GM12875 (cell line): Measurements from ENCODE around the gene RALGAPB.

Experiments used
- H3K4me3 ChIP-seq: one replicate; pipeline ENCODE4 v1.5.1; 2011; ENCODE audit warnings: low read depth, low read length, control low read depth
- TF ChIP-seq, protein P1 (sequence below): IDR thresholded peaks from 2 replicates; pipeline ENCODE4 v1.5.1; 2011; ENCODE audit warnings: low read depth, mild to moderate bottlenecking, control low read depth, inconsistent platforms, low read length, moderate library complexity, borderline replicate concordance; ENCODE audit not compliant: insufficient read depth

RALGAPB gene

DNA sequence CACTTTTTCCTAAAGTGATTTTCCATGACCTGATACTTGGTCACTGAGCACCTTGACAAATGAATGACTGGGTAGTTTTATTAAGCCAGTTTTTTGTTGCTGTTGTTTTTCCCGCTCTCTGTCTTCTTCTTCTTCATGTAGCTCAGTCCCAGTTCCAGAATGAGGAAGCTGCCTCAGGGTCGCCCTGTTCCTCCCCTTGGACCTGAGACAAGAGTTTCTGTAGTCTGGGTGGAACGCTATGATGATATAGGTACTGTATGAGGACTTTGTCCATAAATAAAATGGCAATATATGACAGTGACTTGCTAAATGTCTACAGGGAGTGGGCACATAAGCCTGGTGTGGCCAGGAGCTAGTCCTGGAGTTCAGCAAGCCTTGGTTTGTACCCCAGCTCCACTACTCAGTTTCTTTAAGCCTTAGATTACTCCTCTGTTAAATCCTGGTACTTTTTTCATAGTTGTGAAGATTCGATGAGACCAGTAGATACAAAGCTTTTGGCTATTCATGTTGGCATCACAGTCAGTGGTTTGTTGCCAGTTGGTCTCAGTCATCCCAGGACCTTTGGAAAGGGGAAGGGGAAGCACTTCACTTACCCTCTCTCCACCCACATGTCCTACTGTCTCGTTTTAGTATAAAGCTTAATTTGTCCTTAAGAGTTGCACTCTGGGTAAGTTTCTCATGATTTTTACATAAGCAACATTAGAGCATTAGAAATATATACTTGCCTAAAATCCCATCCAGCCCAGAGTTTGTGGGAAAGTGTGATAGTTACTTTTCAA, 97.3 kb downstream of the RALGAPB start:
- no peak overlapping the region for H3K4me3 ChIP-seq
- TF ChIP-seq, protein P1, sequence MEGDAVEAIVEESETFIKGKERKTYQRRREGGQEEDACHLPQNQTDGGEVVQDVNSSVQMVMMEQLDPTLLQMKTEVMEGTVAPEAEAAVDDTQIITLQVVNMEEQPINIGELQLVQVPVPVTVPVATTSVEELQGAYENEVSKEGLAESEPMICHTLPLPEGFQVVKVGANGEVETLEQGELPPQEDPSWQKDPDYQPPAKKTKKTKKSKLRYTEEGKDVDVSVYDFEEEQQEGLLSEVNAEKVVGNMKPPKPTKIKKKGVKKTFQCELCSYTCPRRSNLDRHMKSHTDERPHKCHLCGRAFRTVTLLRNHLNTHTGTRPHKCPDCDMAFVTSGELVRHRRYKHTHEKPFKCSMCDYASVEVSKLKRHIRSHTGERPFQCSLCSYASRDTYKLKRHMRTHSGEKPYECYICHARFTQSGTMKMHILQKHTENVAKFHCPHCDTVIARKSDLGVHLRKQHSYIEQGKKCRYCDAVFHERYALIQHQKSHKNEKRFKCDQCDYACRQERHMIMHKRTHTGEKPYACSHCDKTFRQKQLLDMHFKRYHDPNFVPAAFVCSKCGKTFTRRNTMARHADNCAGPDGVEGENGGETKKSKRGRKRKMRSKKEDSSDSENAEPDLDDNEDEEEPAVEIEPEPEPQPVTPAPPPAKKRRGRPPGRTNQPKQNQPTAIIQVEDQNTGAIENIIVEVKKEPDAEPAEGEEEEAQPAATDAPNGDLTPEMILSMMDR: no peak

DNA sequence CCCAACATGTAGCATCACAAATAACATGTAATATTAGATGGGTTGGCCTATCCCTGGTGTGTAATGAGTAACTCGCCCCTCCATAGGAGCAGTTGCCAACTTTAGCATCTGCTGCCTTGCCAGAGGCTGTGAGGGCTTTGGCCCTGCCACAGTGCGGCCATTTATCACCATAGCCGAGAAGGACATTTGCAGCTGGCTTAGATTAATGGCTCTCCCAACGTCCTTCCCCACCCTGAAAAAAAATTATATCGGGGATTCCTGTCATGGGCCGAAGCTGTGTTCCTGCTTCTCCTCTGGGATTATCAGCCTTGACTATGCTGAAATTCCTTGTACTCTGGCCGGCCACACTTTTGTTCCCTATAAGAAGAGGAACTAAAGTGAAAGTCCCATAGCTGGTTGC, 100.8 kb downstream of the RALGAPB start:
- TF ChIP-seq, protein P1: no peak
- H3K4me3 ChIP-seq: no peak overlapping the region

DNA sequence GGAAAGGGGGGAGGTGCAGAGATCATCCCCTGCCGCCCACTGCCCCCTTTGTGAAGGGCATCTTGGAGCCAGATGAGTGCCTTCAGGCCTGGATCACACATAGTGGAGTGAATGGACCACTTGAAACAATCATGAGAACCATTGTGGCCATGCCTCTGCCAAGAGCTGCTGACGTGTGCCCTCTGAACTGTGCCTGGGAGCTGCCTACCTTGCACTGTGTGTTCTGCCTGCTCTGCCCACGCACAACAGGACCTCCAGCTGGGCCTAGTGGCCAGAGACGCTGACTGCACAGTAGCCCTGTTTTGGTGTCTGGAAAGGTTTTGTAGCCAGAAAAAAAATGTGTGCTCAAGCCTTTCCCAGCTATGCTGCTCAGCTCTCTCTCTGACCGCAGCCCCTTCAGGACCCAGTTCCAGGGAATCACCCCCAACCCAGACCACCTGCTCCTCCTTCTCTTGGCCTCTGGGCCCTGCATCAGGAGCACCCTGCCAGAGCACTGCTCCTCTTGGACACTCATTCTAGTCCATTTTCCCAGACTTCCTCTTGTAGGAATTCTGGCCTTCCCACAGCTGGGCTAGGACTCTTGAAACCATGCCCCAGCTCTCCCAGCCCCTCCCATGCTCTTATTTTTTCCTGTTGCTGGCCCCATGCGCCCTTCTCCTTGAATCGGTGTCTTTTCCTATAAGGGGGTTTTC, 106.7 kb downstream of the RALGAPB start:
- H3K4me3 ChIP-seq: no peak overlapping the region
- TF ChIP-seq, protein P1: no peak

DNA sequence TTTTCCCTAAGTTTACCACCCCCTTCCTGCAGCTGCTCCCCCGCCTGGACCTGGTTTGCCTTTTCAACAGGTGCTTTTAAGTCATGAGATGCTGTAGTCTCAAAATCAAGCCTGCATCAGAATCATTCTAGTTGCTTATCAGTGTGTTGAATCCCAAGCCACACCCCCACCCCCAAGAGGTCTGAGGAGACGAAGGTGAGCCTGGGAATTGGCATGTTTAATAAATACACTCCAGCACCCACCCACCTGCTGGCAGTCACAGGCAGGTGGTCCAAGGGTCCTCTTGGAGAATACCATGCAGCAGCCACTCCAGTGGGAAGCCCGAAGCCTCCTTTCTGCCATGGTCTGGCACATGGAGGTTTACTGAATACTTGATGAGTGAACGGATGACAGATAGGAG, 107.3 kb downstream of the RALGAPB start:
- TF ChIP-seq, protein P1: no peak
- H3K4me3 ChIP-seq: no peak overlapping the region

DNA sequence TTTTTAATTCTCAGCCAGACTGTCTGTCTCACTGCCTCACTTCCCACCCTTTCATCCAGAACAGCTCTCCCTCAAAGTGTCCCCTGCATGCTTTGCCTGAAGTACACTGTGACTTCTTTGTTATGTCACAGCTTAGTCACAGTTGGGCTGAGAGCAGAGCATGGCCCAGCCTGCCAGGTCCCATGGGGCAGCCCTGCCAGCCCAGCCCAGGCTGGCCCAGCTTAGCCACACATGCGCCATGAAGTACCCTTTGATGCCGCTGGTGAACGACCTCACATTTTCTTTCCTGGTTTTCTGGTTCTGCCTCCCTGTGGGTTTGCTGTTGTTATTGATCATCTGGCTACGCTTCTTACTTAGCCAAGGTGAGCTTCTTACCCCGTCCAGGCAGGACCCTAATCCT, 108.4 kb downstream of the RALGAPB start, which contains the start of gene ADIG:
ADIG (plus strand) TSS at position 185 of the 400 bp plus-strand sequence; CDS start at position 239, 54 bp downstream.
- TF ChIP-seq, protein P1: no peak

DNA sequence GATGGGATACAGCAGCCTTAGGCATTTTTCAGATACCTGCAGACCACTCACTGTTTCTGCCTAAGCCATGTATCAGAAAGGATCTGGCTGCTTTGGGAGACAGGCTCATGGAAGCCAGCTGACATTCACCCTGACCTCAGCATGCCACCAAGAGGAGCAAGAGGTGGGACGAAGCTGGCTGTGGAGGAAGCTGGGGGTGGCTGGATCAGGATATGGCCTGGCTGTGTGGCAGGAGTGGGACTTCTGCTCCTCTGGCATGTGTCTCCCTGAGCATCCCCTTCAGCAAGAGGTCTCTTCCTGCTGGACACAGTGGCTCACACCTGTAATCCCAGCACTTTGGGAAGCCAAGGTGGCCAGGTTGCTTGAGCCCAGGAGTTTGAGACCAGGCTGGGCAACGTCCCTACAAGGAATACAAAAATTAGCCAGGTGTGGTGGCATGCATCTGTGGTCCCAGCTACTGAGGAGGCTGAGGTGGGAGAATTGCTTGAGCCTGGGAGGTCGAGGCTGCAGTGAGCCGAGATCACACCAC, 109.3 kb downstream of the RALGAPB start:
- TF ChIP-seq, protein P1: no peak
- H3K4me3 ChIP-seq: no peak overlapping the region

More for the DNA sequence above, 108.4 kb downstream of the RALGAPB start, which contains the start of gene ADIG:
- no peak within 1 kb of the TSS for H3K4me3 ChIP-seq
